ENCODE measurements around the gene RPUSD3. TPM values are rescaled to one million over a fixed set of nuclear protein-coding genes. Genes with fewer than 3 reads are reported as not detected.

The RPUSD3 gene
- total and polyA plus RNA-seq, 2 donors (not counting 3 experiments of a cell fraction or from before 2014, with no cell fraction given) = 38.9 to 56.6 TPM

DNA sequence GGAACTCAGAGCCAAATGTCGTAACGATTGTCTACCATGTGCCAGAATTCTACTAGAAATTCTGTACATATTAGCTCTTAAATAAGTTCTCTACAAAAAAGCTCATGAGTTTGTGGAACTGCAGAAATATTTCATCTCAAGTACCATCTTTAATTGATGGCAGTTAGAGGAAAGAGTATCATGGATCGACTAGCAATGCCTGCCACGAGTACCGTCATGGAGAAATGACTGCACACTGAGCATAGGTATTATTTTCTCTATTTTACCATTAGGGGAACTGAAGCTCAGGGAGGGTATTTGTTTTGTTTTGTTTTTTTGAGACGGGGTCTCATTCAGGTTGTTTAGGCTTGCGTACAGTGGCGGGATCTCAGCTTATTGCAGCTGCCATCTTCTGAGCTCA, 2.8 kb downstream of the RPUSD3 start:
- Histone ChIP-seq H3K9ac (replicated peaks; ENCODE audit: extremely low read depth, insufficient read depth, low read length) (no peak overlapping the region), H3K4me3 (replicated peaks in 1 of 3; ENCODE audit: insufficient read depth in 1 of 3, low read depth in 1 of 3, low read length in 3 of 3) (no peak overlapping the region), H3K4me1 (ENCODE audit: control insufficient read depth, extremely low read depth, insufficient read depth, low read length) (peaks cover 26% of the 10 kb centered on the region), H3K79me2 (ENCODE audit: control insufficient read depth, insufficient read depth, low read length) (peaks cover 3% of the 10 kb centered on the region), H2AFZ (ENCODE audit: low read depth, low read length) (no peak overlapping the region), H3K9me1 (replicated peaks; ENCODE audit: control insufficient read depth, extremely low read depth, insufficient read depth, low read length) (no peaks in the 10 kb centered on the region), H4K20me1 (replicated peaks; ENCODE audit: control insufficient read depth, extremely low read depth, insufficient read depth, low read length) (no peaks in the 10 kb centered on the region), H3K4me2 (ENCODE audit: insufficient read depth, low read length) (no peak overlapping the region), H3K36me3 (ENCODE audit: control insufficient read depth in 2 of 2, extremely low read depth in 1 of 2, insufficient read depth in 2 of 2, low read length in 2 of 2) (peaks cover 4% of the 10 kb centered on the region in 2 experiments), H3K9me3 (replicated peaks; ENCODE audit: control insufficient read depth, insufficient read depth, low read length) (no peaks in the 10 kb centered on the region), H3K27me3 (ENCODE audit: control insufficient read depth in 2 of 2, insufficient read depth in 2 of 2, low read length in 2 of 2) (no peaks in the 10 kb centered on the region), H3K27ac (ENCODE audit: insufficient read depth, low read depth, low read length) (no peak overlapping the region)
- ChIA-PET POLR2A (no interaction called here), CTCF (interaction anchor here (1.4 kb wide), 1 partner anchor 106 kb away, joined by 6 read pairs; no protein-coding TSS in a partner anchor)
- intact Hi-C loops (cut with micrococcal nuclease) = loop anchor here (5.0 kb wide), 1 partner anchor 481 kb away; the partner anchor contains the start of gene SEC13
- DNase-seq (ENCODE audit: low read depth, low spot score) (no peak), FAIRE-seq (no peak)
- BruUV-seq (replicated peaks) = no TSS peak
- TF ChIP-seq, protein P1, sequence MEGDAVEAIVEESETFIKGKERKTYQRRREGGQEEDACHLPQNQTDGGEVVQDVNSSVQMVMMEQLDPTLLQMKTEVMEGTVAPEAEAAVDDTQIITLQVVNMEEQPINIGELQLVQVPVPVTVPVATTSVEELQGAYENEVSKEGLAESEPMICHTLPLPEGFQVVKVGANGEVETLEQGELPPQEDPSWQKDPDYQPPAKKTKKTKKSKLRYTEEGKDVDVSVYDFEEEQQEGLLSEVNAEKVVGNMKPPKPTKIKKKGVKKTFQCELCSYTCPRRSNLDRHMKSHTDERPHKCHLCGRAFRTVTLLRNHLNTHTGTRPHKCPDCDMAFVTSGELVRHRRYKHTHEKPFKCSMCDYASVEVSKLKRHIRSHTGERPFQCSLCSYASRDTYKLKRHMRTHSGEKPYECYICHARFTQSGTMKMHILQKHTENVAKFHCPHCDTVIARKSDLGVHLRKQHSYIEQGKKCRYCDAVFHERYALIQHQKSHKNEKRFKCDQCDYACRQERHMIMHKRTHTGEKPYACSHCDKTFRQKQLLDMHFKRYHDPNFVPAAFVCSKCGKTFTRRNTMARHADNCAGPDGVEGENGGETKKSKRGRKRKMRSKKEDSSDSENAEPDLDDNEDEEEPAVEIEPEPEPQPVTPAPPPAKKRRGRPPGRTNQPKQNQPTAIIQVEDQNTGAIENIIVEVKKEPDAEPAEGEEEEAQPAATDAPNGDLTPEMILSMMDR (IDR thresholded peaks at IDR 0.05; ENCODE audit: extremely low read depth in 1 of 2, insufficient read depth in 1 of 2, low read depth in 1 of 2, low read length in 2 of 2) = no peak
- TF ChIP-seq EZH2 (IDR thresholded peaks at IDR 0.05; ENCODE audit: borderline replicate concordance, low read depth, low read length, severe bottlenecking) = no peak
- TF ChIP-seq POLR2A (IDR thresholded peaks at IDR 0.05; ENCODE audit: low read depth, low read length) = no peak
- TF ChIP-seq POLR2AphosphoS5 (IDR thresholded peaks at IDR 0.05; ENCODE audit: insufficient read depth, low read depth, low read length) = no peak
- TF ChIP-seq MYC (IDR thresholded peaks at IDR 0.05; ENCODE audit: low read depth, low read length) = no peak
- TF ChIP-seq, protein P2, sequence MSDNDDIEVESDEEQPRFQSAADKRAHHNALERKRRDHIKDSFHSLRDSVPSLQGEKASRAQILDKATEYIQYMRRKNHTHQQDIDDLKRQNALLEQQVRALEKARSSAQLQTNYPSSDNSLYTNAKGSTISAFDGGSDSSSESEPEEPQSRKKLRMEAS (IDR thresholded peaks at IDR 0.05; ENCODE audit: insufficient read depth, insufficient read length) = no peak
- no peak for TF ChIP-seq GATA2 (IDR thresholded peaks at IDR 0.05; ENCODE audit: insufficient read depth, insufficient read length, low read depth, low read length)
- dilution Hi-C loops (cut with MboI; ENCODE audit: extremely low pct_ligation_motif_present, low sequenced_read_pairs) = no loop called here

Data from endothelial cell of umbilical vein (primary cell).